ENCODE measurements around the gene NMS. TPM values are rescaled to one million over a fixed set of nuclear protein-coding genes. Genes with fewer than 3 reads are reported as not detected.

The NMS gene, protein sequence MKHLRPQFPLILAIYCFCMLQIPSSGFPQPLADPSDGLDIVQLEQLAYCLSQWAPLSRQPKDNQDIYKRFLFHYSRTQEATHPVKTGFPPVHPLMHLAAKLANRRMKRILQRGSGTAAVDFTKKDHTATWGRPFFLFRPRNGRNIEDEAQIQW
- total RNA-seq: not detected
- not detected for polyA plus RNA-seq
- total RNA-seq: 0 reads per million in 6 experiments

DNA sequence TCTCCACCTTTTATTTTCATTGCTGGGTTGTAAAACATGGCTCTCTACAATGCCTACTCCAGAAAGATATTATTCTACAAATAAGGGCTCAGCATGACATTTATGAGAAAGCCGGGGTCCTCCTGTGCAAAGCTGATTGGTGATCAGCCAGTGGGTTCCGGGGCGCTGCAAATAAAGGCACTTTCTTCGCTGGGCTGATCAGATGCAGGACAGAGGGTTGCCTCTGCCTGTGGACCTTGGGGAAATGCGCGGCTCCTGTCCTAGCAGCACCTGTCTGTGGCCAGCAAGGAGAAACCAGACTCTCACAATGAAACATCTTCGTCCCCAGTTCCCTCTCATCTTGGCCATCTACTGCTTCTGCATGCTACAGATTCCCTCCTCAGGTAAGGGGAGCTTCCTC is at the start of gene NMS:
Gene NMS (plus strand): TSS at position 301 of the 400 bp plus-strand sequence. CDS start 7 bp downstream, at position 308.
- ATAC-seq (no peak), DNase-seq (no peak)
- Mint-ChIP-seq H3K27ac (no peak within 1 kb of the TSS), H3K36me3 (no peaks in the 10 kb centered on the region), H3K4me1 (peaks cover 0 to 2% (median 0%) of the 10 kb centered on the region in 4 donors), H3K9me3 (peaks cover 0 to 2% (median 0%) of the 10 kb centered on the region in 9 donors), H3K27me3 (peaks cover 11 to 55% (median 44%) of the 10 kb centered on the region in 5 donors), H3K4me3 (no peak within 1 kb of the TSS)
- POLR2A ChIA-PET: no interaction called here

DNA sequence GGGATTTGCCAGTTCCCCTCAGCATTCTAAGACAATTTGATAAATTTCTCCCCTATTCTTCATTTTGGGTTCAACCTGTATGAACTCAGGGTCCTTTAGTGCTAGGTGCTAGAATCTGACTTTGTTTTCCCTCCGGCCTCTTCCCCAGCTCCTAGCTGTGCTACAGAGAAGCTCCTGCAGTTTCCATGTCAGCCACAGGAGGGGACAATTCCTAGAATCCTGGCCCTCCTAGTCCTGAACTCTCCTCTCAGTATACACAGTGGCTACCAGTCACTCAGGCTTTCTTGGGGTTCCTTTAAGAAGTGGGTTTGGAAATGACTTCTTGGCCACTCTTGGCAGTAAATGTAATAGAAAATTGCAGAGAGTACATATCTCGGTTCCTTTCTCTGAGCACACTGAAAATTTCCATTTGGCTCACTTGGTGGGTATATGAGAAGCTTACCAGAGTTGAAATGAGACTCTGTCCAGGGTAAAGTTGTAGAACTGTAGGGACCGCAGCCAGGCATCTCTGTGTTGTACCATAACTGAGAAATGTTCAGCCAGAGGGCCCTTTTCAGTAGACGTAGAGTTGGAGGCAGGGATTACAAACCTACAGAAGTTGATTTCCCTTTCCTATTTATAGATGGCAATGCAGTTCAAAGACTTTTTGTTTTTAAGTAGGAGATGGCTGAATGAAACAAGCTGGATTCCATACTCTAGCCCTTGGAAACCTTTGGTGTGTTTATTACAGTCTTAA is 47.8 kb upstream of the NMS start:
- DNase-seq (no peak), ATAC-seq (no peak)
- H3K9me3 Mint-ChIP-seq: no peaks in the 10 kb centered on the region
- H3K4me3 Mint-ChIP-seq: no peak overlapping the region
- H3K27ac Mint-ChIP-seq: no peak overlapping the region
- H3K36me3 Mint-ChIP-seq: no peaks in the 10 kb centered on the region
- H3K4me1 Mint-ChIP-seq: peaks cover 2 to 12% (median 9%) of the 10 kb centered on the region in 4 donors
- POLR2A ChIA-PET: no interaction called here
- H3K27me3 Mint-ChIP-seq: peaks cover 0 to 3% (median under 1%) of the 10 kb centered on the region in 5 donors

DNA sequence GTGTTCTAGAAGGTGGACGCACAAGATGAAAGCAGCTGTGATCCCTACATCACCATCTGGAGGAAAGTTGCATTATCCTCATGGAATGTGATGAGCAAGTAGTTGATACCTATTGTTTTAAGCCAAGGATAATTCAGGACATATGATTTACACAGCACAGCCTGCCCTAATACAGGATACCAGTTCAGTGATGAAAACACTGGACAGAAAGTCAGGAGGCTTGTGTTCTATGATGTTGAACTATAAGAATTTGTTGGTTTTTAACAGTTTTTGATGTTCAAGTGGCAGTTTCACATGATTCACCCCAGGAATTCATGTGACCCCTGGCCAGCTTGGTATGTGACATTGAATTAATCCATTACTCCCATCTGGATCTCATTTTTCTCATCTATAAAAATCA is 46.7 kb upstream of the NMS start:
- Mint-ChIP-seq H3K36me3 (no peaks in the 10 kb centered on the region), H3K27ac (no peak overlapping the region), H3K4me3 (no peak overlapping the region), H3K27me3 (peaks cover 0 to 8% (median 1%) of the 10 kb centered on the region in 5 donors), H3K9me3 (no peaks in the 10 kb centered on the region), H3K4me1 (peaks cover 4 to 7% (median 6%) of the 10 kb centered on the region in 4 donors)
- POLR2A ChIA-PET: no interaction called here
- ATAC-seq: no peak
- DNase-seq: no peak

DNA sequence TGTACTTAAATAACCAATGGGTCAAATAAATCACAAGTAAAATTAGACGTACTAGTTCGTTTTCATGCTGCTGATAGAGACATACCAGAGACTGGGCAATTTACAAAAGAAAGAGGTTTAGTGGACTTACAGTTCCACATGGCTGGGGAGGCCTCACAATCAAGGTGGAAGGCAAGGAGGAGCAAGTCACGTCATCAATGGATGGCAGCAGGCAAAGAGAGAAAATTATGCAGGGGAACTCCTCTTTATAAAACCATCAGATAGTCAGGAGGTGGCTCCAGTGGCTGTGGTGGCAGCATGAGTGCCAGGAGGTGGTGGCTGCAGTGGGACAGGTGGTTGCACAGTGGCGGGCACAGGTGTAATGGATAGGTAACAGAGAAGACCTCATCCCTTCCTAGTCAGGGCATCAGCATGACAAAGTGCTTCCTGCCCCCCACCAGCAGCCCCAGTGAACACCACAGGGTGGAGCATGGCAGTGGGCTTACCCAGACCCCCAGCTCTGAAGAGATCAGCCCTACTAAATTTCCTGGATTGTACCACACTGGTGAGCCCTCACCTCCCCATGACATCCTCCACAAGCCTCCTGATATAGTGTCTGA is 45.9 kb upstream of the NMS start:
- Mint-ChIP-seq H3K27ac (no peak overlapping the region), H3K9me3 (no peaks in the 10 kb centered on the region), H3K36me3 (no peaks in the 10 kb centered on the region), H3K27me3 (peaks cover 0 to 8% (median 1%) of the 10 kb centered on the region in 5 donors), H3K4me1 (peaks cover 4 to 7% (median 6%) of the 10 kb centered on the region in 4 donors), H3K4me3 (no peak overlapping the region)
- DNase-seq (no peak), ATAC-seq (no peak)
- POLR2A ChIA-PET: no interaction called here

DNA sequence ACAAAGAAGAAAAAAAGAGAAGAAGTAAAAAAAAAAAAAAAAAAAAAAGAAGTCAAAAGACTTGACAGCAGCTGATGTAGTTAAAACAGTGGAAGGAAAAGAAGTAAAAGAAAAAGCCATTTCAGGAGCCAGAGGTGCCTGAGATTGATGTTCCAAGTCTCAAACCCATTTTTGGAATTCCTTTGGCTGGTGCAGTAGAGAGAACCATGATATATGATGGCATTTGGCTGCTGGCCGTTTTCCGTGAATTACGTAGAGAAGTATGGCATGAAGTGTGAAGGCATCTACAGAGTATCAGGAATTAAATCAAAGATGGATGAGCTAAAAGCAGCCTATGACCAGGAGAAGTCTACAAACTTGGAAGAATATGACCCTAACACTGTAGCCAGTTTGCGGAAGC is 45.2 kb upstream of the NMS start:
- POLR2A ChIA-PET: no interaction called here
- ATAC-seq (no peak), DNase-seq (no peak)
- no peak overlapping the region for H3K27ac Mint-ChIP-seq
- peaks cover 0 to 11% (median 1%) of the 10 kb centered on the region in 5 donors for H3K27me3 Mint-ChIP-seq
- peaks cover 4 to 7% (median 6%) of the 10 kb centered on the region in 4 donors for H3K4me1 Mint-ChIP-seq
- H3K36me3 Mint-ChIP-seq: no peaks in the 10 kb centered on the region
- no peak overlapping the region for H3K4me3 Mint-ChIP-seq
- H3K9me3 Mint-ChIP-seq: no peaks in the 10 kb centered on the region

DNA sequence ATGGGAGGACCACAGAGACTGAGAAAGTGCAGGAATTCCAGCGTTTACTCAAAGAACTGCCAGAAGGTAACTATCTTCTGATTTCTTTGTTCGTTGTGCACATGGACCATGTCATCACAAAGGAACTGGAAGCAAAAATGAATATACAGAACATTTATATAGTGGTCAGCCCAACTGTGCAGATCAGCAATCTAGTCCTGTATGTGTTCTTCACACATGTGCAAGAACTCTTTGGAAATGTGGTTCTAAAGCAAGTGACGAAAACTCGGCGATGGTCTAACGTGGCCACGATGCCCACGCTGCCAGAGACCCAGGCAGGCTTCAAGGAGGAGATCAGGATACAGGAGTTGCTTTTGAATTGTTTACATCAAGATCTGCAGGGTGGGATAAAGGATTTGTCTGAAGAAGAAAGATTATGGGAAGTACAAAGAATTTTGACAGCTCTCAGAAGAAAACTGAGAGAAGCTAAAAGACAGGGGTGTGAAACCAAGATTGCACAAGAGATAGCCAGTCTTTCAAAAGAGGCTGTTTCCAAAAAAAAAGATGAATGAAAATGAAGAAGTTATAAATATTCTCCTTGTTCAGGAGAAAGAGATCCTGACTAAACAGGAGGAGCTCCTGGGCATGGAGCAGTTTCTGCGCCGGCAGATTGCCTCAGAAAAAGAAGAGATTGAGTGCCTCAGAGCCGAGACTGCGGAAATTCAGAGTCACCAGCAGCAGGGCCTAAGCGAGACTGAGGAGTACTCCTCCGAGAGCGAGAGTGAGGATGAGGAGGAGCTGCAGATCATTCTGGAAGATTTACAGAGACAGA is 44.5 kb upstream of the NMS start:
- POLR2A ChIA-PET: no interaction called here
- peaks cover 0 to 5% (median 1%) of the 10 kb centered on the region in 9 donors for H3K9me3 Mint-ChIP-seq
- peaks cover 0 to 5% (median 2%) of the 10 kb centered on the region in 3 donors for H3K36me3 Mint-ChIP-seq

DNA sequence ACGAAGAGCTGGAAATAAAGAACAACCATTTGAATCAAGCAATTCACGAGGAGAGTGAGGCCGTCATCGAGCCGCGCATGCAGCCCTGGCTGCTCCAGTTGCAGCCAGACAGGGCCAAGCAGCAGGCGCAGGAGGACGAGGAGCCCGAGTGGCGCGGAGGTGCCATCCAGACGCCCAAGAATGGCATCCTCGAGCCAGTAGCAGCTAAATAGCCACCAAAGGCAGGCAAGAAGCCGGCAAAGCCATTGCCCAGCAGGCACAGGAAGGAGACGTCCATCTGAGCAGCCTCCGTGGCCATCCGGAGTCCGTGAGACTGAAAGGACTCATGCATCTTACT is 43.9 kb upstream of the NMS start:
- ATAC-seq (no peak), DNase-seq (no peak)
- Mint-ChIP-seq H3K27me3 (peaks cover 0 to 11% (median 1%) of the 10 kb centered on the region in 5 donors), H3K36me3 (peaks cover 0 to 5% (median 2%) of the 10 kb centered on the region in 3 donors), H3K9me3 (peaks cover 0 to 6% (median 1%) of the 10 kb centered on the region in 9 donors), H3K4me3 (no peak overlapping the region), H3K27ac (no peak overlapping the region), H3K4me1 (peaks cover 4 to 7% (median 6%) of the 10 kb centered on the region in 4 donors)
- POLR2A ChIA-PET: no interaction called here

More for the DNA sequence above, 44.5 kb upstream of the NMS start:
- Mint-ChIP-seq H3K4me3 (no peak overlapping the region), H3K4me1 (peaks cover 4 to 7% (median 6%) of the 10 kb centered on the region in 4 donors), H3K27me3 (peaks cover 0 to 11% (median 1%) of the 10 kb centered on the region in 5 donors), H3K27ac (peak overlapping the region in 1 of 10 donors; percentile 13)
- DNase-seq: no peak
- ATAC-seq: no peak

DNA sequence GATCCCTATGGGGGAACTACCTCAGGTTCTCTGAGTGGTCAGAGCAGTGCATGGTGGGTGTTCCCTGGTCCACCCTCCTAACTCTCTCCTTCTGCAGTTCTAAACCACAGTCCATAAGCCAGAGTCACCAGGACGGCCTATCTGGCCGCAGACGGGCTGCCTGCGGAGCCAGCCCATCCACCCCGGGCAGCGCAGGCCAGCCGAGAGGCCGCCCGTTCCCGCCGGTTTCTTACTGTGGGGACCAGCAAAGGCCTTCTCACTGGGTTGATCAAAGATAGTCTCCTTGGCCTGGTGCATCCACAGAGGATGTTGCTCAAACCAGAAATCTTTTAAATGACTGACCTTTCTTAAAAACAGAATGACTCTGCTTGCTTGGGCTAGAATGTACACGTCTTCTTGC is 43.2 kb upstream of the NMS start:
- POLR2A ChIA-PET: no interaction called here

DNA sequence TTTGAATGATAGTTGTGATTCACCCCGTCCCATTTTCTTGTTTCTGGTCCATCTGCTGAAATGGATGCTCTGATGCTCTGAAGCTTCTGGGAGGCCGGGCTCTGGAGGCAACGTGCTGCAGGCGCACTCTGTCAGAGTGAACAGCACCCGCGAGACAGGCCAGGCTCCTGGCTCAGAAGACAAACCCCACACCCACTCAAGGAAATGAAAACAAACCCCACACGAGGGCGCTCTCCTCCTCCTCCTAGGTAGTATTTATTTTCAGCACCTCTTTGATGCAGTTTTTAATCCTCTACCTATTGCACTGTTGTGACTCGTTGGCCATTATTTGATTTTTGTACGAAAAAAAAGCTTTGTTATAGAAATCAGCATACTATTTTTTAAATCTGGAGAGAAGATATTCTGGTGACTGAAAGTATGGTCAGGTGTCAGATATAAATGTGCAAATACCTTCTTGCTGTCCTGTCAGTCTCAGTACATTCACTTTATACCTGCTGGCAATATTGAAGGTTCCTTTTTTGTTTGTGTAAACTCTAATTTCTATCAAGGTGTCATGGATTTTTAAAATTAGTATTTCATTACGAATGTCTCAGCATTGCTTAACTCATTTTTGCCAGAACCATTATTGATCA is 42.5 kb upstream of the NMS start:
- Mint-ChIP-seq H3K4me3 (no peak overlapping the region), H3K36me3 (peaks cover 0 to 5% (median 2%) of the 10 kb centered on the region in 3 donors), H3K27ac (peak overlapping the region in 1 of 10 donors; percentile 34), H3K27me3 (peaks cover 0 to 13% (median 4%) of the 10 kb centered on the region in 5 donors), H3K9me3 (peaks cover 0 to 6% (median 1%) of the 10 kb centered on the region in 9 donors), H3K4me1 (peaks cover 4 to 7% (median 6%) of the 10 kb centered on the region in 4 donors)
- DNase-seq: peak; percentile 36 to 80 (median 62)
- ATAC-seq: peak; percentile 80 to 94
- POLR2A ChIA-PET: interaction anchor here (0.7 kb wide), 1 partner anchor 135 kb away, joined by 3 read pairs; the partner anchor contains the start of gene PDCL3

More for the DNA sequence above, 43.2 kb upstream of the NMS start:
- Mint-ChIP-seq H3K27ac (no peak overlapping the region), H3K36me3 (peaks cover 0 to 5% (median 2%) of the 10 kb centered on the region in 3 donors), H3K9me3 (peaks cover 0 to 6% (median 1%) of the 10 kb centered on the region in 9 donors), H3K4me3 (no peak overlapping the region), H3K4me1 (peaks cover 4 to 7% (median 6%) of the 10 kb centered on the region in 4 donors), H3K27me3 (peaks cover 0 to 11% (median 1%) of the 10 kb centered on the region in 5 donors)
- no peak for ATAC-seq
- DNase-seq: no peak

DNA sequence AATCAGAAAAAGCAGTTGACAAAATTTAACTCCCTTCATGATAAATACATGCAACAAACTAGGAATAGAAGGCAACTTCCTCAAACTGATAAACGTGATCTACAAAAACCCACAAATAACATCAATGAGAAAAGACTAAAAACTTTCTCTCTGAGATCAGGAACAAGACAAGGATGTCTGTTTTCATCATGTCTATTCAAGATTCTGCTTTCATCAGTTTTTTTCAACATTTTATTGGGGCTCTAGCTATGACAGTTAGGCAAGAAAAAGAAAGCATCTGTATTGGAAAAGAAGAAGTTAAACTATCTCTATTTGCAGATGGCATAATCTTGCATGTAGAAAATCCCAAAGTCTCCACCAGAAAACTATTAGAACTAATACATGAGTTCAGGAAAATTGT is 40.6 kb upstream of the NMS start:
- Mint-ChIP-seq H3K27ac (no peak overlapping the region), H3K9me3 (peaks cover 0 to 6% (median 1%) of the 10 kb centered on the region in 9 donors), H3K36me3 (peaks cover 0 to 5% (median 2%) of the 10 kb centered on the region in 3 donors), H3K4me1 (peaks cover 4 to 7% (median 6%) of the 10 kb centered on the region in 4 donors), H3K27me3 (peaks cover 0 to 13% (median 8%) of the 10 kb centered on the region in 5 donors), H3K4me3 (no peak overlapping the region)
- no peak for DNase-seq
- no peak for ATAC-seq
- POLR2A ChIA-PET: no interaction called here

DNA sequence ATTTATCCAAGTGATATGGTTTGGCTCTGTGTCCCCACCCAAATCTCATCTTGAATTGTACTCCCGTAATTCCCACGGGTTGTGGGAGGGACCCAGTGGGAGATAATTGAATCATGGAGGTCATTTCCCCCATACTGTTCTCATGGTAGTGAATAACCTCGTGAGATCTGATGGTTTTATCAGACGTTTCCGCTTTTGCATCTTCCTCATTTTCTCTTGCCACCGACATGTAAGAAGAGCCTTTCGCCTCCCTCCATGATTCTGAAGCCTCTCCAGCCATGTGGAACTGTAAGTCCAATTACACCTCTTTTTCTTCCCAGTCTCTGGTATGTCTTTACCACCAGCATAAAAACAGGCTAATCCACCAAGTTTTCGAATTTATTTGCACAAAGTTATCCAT is 32.5 kb upstream of the NMS start:
- Mint-ChIP-seq H3K27ac (no peak overlapping the region), H3K9me3 (no peaks in the 10 kb centered on the region), H3K4me1 (no peaks in the 10 kb centered on the region), H3K27me3 (peaks cover 3 to 24% (median 7%) of the 10 kb centered on the region in 5 donors), H3K36me3 (no peaks in the 10 kb centered on the region), H3K4me3 (no peak overlapping the region)
- ATAC-seq: no peak
- DNase-seq: no peak
- POLR2A ChIA-PET: no interaction called here

DNA sequence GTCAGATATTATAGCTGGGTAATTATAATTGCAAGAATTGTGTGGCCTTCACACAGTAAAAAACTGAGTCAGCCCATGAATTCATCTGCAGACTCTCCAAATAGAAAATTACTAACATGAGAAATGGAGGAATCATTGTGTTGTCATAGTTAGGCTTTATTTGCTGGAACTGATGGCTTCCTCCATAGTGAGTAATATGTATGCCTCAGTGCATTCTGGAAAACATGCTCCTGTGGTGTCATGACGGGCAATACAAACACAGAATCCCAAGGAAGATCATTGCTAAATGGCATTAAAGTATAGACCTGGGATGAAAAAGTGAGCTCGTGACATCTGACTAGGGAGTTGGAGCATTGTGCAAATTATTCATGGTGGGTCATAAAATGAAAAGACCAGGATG is 23.6 kb upstream of the NMS start:
- no peak overlapping the region for H3K27ac Mint-ChIP-seq
- H3K4me1 Mint-ChIP-seq: no peaks in the 10 kb centered on the region
- ATAC-seq (no peak), DNase-seq (no peak)
- POLR2A ChIA-PET: interaction anchor here (0.9 kb wide), 1 partner anchor 116 kb away, joined by 3 read pairs; the partner anchor contains the start of gene PDCL3
- peaks cover 0 to 5% (median 0%) of the 10 kb centered on the region in 9 donors for H3K9me3 Mint-ChIP-seq
- H3K4me3 Mint-ChIP-seq: no peak overlapping the region
- H3K36me3 Mint-ChIP-seq: peaks cover 0 to 4% (median 0%) of the 10 kb centered on the region in 3 donors
- peaks cover 0 to 1% (median 0%) of the 10 kb centered on the region in 5 donors for H3K27me3 Mint-ChIP-seq

All from naive thymus-derived CD8-positive, alpha-beta T cell (primary cell).